ENCODE results near the gene ALX4. TPM values are rescaled to one million over a fixed set of nuclear protein-coding genes. Genes with fewer than 3 reads are reported as not detected.

ALX4 gene
- total and polyA plus RNA-seq, 2 donors from 2014 or later = 0.09 to 0.16 TPM

DNA sequence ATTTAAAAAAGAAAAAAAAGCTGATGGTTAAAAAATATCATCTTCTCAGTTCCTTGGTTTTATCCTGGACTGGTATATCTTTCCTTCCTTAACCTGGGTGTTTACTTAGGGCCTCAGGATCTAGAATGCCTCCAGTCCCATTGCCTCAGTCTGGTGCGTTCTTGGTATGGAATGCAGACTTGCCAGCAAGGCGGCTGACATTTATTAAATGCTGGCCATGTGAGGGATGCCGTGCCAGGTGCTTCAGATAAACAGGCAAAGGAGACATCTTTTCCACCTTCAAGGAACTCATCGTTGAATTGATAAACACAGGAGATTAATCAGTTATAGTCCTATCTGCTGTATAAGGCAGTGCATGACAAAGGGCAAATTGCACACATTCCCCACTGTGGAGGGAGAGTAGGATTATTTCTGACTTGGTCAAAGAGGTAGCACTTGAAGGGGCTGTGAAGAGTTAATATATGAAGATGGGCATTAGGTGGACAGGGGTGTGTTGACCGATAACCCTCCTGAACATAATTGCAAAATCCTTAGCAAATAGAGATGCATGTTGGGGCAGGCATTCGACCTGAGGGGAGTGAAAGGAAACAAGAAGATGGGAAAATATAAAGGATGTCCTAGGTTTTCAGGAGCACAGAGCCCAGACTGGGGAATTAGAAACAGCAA lies 54.4 kb downstream of the ALX4 start:
- intact Hi-C loops (cut with DNase I) = no loop called here
- H3K27ac ChIP-seq (ENCODE audit: low read depth in 2 of 2, low read length in 2 of 2) = no peak overlapping the region
- peaks cover 1 to 17% (median 7%) of the 10 kb centered on the region in 3 donors for H3K9me3 ChIP-seq (ENCODE audit: control insufficient read depth in 2 of 3, insufficient read depth in 1 of 3, low read length in 3 of 3)
- H3K27me3 ChIP-seq (ENCODE audit: control insufficient read depth, insufficient read depth, low read length) = no peaks in the 10 kb centered on the region
- H3K36me3 ChIP-seq (ENCODE audit: control insufficient read depth in 2 of 3, insufficient read depth in 3 of 3, low read length in 3 of 3) = no peaks in the 10 kb centered on the region
- TF ChIP-seq, protein P1, sequence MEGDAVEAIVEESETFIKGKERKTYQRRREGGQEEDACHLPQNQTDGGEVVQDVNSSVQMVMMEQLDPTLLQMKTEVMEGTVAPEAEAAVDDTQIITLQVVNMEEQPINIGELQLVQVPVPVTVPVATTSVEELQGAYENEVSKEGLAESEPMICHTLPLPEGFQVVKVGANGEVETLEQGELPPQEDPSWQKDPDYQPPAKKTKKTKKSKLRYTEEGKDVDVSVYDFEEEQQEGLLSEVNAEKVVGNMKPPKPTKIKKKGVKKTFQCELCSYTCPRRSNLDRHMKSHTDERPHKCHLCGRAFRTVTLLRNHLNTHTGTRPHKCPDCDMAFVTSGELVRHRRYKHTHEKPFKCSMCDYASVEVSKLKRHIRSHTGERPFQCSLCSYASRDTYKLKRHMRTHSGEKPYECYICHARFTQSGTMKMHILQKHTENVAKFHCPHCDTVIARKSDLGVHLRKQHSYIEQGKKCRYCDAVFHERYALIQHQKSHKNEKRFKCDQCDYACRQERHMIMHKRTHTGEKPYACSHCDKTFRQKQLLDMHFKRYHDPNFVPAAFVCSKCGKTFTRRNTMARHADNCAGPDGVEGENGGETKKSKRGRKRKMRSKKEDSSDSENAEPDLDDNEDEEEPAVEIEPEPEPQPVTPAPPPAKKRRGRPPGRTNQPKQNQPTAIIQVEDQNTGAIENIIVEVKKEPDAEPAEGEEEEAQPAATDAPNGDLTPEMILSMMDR (IDR thresholded peaks at IDR 0.05; ENCODE audit: borderline replicate concordance, extremely low read depth, insufficient read depth) = no peak
- FAIRE-seq (no peak), DNase-seq (no peak)
- H3K9ac ChIP-seq (ENCODE audit: low read length in 3 of 3) = no peak overlapping the region
- H3K4me1 ChIP-seq (ENCODE audit: control insufficient read depth in 2 of 3, insufficient read depth in 2 of 3, low read depth in 1 of 3, low read length in 3 of 3) = no peaks in the 10 kb centered on the region
- no peak overlapping the region for H3K4me3 ChIP-seq (ENCODE audit: low read length in 3 of 3)

DNA sequence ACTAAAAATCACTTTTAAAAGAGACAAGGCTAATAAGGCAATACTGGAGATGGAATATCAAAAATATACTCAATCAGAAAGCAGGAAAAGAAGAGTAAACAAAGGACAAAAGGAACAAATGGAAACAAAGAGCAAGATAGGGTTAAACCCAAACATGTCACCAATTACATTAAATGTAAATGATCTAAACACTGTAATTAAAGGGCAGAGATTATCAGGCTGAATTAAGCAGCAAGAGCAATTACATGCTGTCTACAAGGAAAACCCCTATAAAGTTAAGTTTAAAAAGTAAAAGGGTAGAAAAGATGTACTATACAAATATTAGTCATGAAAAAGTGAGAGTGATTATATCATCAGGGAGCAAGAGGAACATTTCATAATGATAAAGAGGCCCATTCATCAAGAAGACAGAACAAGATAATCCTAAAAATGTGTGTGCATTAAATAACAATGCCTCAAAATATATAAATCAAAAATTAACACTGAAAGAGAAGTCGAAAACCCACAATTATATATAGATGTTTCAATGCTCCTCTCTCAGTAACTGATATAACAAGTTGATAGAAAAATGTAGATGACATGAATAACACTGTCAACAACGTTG lies 56.8 kb downstream of the ALX4 start:
- FAIRE-seq (no peak), DNase-seq (no peak)
- intact Hi-C loops (cut with DNase I) = no loop called here
- no peaks in the 10 kb centered on the region for H3K27me3 ChIP-seq (ENCODE audit: control insufficient read depth, insufficient read depth, low read length)
- no peaks in the 10 kb centered on the region for H3K4me1 ChIP-seq (ENCODE audit: control insufficient read depth in 2 of 3, insufficient read depth in 2 of 3, low read depth in 1 of 3, low read length in 3 of 3)
- no peaks in the 10 kb centered on the region for H3K36me3 ChIP-seq (ENCODE audit: control insufficient read depth in 2 of 3, insufficient read depth in 3 of 3, low read length in 3 of 3)
- H3K9ac ChIP-seq (ENCODE audit: low read length in 3 of 3) = no peak overlapping the region
- peaks cover 1 to 17% (median 7%) of the 10 kb centered on the region in 3 donors for H3K9me3 ChIP-seq (ENCODE audit: control insufficient read depth in 2 of 3, insufficient read depth in 1 of 3, low read length in 3 of 3)
- no peak overlapping the region for H3K4me3 ChIP-seq (ENCODE audit: low read length in 3 of 3)
- TF ChIP-seq, protein P1 (IDR thresholded peaks at IDR 0.05; ENCODE audit: borderline replicate concordance, extremely low read depth, insufficient read depth) = no peak
- H3K27ac ChIP-seq (ENCODE audit: low read depth in 2 of 2, low read length in 2 of 2) = no peak overlapping the region

DNA sequence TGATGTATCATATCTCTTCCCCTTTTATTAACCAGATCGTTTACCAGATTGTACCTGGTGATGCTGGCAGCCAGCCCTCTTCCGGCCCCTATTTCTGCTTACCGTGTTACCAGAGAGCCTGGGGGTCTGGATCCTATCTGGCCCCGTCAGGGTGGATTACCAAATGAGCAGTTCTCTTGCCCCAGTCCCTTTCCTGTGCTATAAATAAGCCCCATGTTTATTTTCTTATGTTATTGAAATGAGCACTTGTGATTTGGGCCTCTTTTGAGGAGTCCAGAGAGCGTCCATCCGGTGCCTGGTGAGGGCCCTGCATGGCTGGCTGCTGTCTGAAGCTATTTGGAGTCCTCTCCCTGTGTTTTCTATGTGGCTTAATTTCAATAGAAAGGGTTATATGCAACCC lies 59.5 kb downstream of the ALX4 start:
- FAIRE-seq (no peak), DNase-seq (no peak)
- TF ChIP-seq, protein P1 (IDR thresholded peaks at IDR 0.05; ENCODE audit: borderline replicate concordance, extremely low read depth, insufficient read depth) = no peak
- Histone ChIP-seq H3K36me3 (ENCODE audit: control insufficient read depth in 2 of 3, insufficient read depth in 3 of 3, low read length in 3 of 3) (no peaks in the 10 kb centered on the region), H3K27ac (ENCODE audit: low read depth in 2 of 2, low read length in 2 of 2) (no peak overlapping the region), H3K9me3 (ENCODE audit: control insufficient read depth in 2 of 3, insufficient read depth in 1 of 3, low read length in 3 of 3) (peaks cover 1 to 17% (median 7%) of the 10 kb centered on the region in 3 donors), H3K4me3 (ENCODE audit: low read length in 3 of 3) (no peak overlapping the region), H3K27me3 (ENCODE audit: control insufficient read depth, insufficient read depth, low read length) (no peaks in the 10 kb centered on the region), H3K9ac (ENCODE audit: low read length in 3 of 3) (no peak overlapping the region), H3K4me1 (ENCODE audit: control insufficient read depth in 2 of 3, insufficient read depth in 2 of 3, low read depth in 1 of 3, low read length in 3 of 3) (peaks cover 0 to 2% (median 0%) of the 10 kb centered on the region in 3 donors)
- intact Hi-C loops (cut with DNase I) = no loop called here
